TTC549 (cell line): ENCODE data around the gene BRME1.
A peak's percentile ranks its signal among the peaks of the same experiment; 100 is the strongest.
"Not testable (repeated sequence)": the region's sequence is repeated elsewhere in the genome, so short reads cannot be mapped to it uniquely, and the experiment has no call there.

Experiments used
- FAIRE-seq: peaks from 2 replicates; lab custom pipeline; 2012; peaks lifted over from hg19 to GRCh38; lab: Jason Lieb, UNC

Gene BRME1

GRCh38 chr19:13926010-13926409, 20.1 kb upstream of the BRME1 start:
- no peak for FAIRE-seq

- no peak for FAIRE-seq
These were observed 17.5 kb upstream of the BRME1 start for GRCh38 chr19:13923194-13923987.

- FAIRE-seq = not testable (repeated sequence)
These were observed 16.2 kb upstream of the BRME1 start for GRCh38 chr19:13922118-13922517.

GRCh38 chr19:13920940-13921747, 15.2 kb upstream of the BRME1 start:
- FAIRE-seq = peak; percentile 89

GRCh38 chr19:13920524-13920923, 14.6 kb upstream of the BRME1 start:
- FAIRE-seq = no peak

- no peak for FAIRE-seq
These were observed 13.0 kb upstream of the BRME1 start for GRCh38 chr19:13918726-13919411.

- FAIRE-seq = no peak
These were observed 12.0 kb upstream of the BRME1 start for GRCh38 chr19:13917888-13918406.

- no peak for FAIRE-seq
These were observed 8.9 kb upstream of the BRME1 start for GRCh38 chr19:13914777-13915176.

- FAIRE-seq = no peak
These were observed 7.4 kb upstream of the BRME1 start for GRCh38 chr19:13913352-13913751.

- FAIRE-seq = no peak
These were observed 3.5 kb upstream of the BRME1 start for GRCh38 chr19:13909430-13909829.

- no peak for FAIRE-seq
These were observed 2.8 kb upstream of the BRME1 start for GRCh38 chr19:13908674-13909073.

- no peak for FAIRE-seq
These were observed 993 bp upstream of the BRME1 start for GRCh38 chr19:13906910-13907309.

GRCh38 chr19:13906521-13906904, 596 bp upstream of the BRME1 start:
- FAIRE-seq = no peak

GRCh38 chr19:13902993-13903555, 2.8 kb downstream of the BRME1 start:
- no peak for FAIRE-seq

GRCh38 chr19:13899912-13900584, 5.9 kb downstream of the BRME1 start:
- no peak for FAIRE-seq

- no peak for FAIRE-seq
These were observed 6.5 kb downstream of the BRME1 start for GRCh38 chr19:13899393-13899792.

- FAIRE-seq = peak; percentile 94
These were observed 9.7 kb downstream of the BRME1 start for GRCh38 chr19:13896227-13896626.

GRCh38 chr19:13894552-13894951, 11.4 kb downstream of the BRME1 start:
- no peak for FAIRE-seq

- no peak for FAIRE-seq
These were observed 13.0 kb downstream of the BRME1 start for GRCh38 chr19:13892870-13893269.

GRCh38 chr19:13890136-13890535, 15.8 kb downstream of the BRME1 start:
- no peak for FAIRE-seq

- no peak for FAIRE-seq
These were observed 17.6 kb downstream of the BRME1 start for GRCh38 chr19:13888281-13888680.

GRCh38 chr19:13887517-13887916, 18.4 kb downstream of the BRME1 start:
- FAIRE-seq = no peak
